HepG2 (cell line): ENCODE measurements around the gene DHRS13. TPM values are rescaled to one million over a fixed set of nuclear protein-coding genes. Genes with fewer than 3 reads are reported as not detected.

Experiments
- HDAC6 ChIP-seq: fragments of 200-600 bp; sonication (generic); IDR thresholded peaks from 2 replicates; pipeline ENCODE4 v1.7.0; 2017; ENCODE audit warnings: mild to moderate bottlenecking, antibody characterized with exemption, low read length, low read depth
- HOXD1 ChIP-seq: sonication (generic); formaldehyde crosslinking; IDR thresholded peaks from 2 replicates; pipeline ENCODE4 v1.5.0; 2020; ENCODE audit warnings: missing genetic modification reagents
- KLF12 ChIP-seq: sonication (generic); formaldehyde crosslinking; IDR thresholded peaks from 2 replicates; pipeline ENCODE4 v1.4.0; 2020; ENCODE audit warnings: missing genetic modification reagents, borderline replicate concordance
- MED1 ChIP-seq: sonication (generic); formaldehyde crosslinking; IDR thresholded peaks from 2 replicates; pipeline ENCODE4 v1.4.0; 2020; ENCODE audit warnings: missing genetic modification reagents
- PCBP1 ChIP-seq: fragments of 200-400 bp; formaldehyde crosslinking; IDR thresholded peaks from 2 replicates; pipeline ENCODE4 v1.6.1; 2017; ENCODE audit warnings: mild to moderate bottlenecking, low read depth, low read length, borderline replicate concordance
- SMARCE1 ChIP-seq: fragments of 450-650 bp; IDR thresholded peaks from 2 replicates; pipeline ENCODE4 v1.6.1; 2017; ENCODE audit warnings: borderline replicate concordance
- SSRP1 ChIP-seq: IDR thresholded peaks from 2 replicates; pipeline ENCODE4 v1.6.1; 2016; ENCODE audit warnings: control low read depth
- XBP1 ChIP-seq: sonication (generic); formaldehyde crosslinking; IDR thresholded peaks from 2 replicates; pipeline ENCODE4 v1.5.0; 2020; ENCODE audit warnings: missing genetic modification reagents
- ZC3H13 ChIP-seq: sonication (generic); formaldehyde crosslinking; IDR thresholded peaks from 2 replicates; pipeline ENCODE4 v1.8.1; 2023; ENCODE audit warnings: mild to moderate bottlenecking, missing genetic modification reagents, moderate library complexity
- ZFP41 ChIP-seq: sonication (generic); formaldehyde crosslinking; IDR thresholded peaks from 2 replicates; pipeline ENCODE4 v1.4.0; 2020; ENCODE audit warnings: mild to moderate bottlenecking, missing genetic modification reagents, borderline replicate concordance
- ZMYM4 ChIP-seq: sonication (generic); formaldehyde crosslinking; IDR thresholded peaks from 2 replicates; pipeline ENCODE4 v1.8.1; 2023; ENCODE audit warnings: mild to moderate bottlenecking, missing genetic modification reagents
- ZNF224 ChIP-seq: sonication (generic); formaldehyde crosslinking; IDR thresholded peaks from 2 replicates; pipeline ENCODE4 v1.5.0; 2020; ENCODE audit warnings: mild to moderate bottlenecking, missing genetic modification reagents
- ZNF296 ChIP-seq: sonication (generic); formaldehyde crosslinking; conservative IDR thresholded peaks from 2 replicates; pipeline ENCODE4 v1.5.0; 2020; ENCODE audit warnings: mild to moderate bottlenecking, missing genetic modification reagents
- polyA plus RNA-seq, 8 experiments: library from polyadenylated mRNA; depleted of rRNA in 3 of 8; stranded (reverse) in 7 of 8; unstranded in 1 of 8; fragments of >200 nt; fragmentation: Illumina TruSeq in 4 of 8; extraction: Trizol in 4 of 8; gene quantifications; 2 replicates each; pipeline versions ENCODE4 v1.2.1 to v1.2.3, GENCODE V29; 2011 to 2016; ENCODE audit warnings: low read depth in 4 of 8, missing spikeins in 1 of 8, mixed read lengths in 1 of 8; ENCODE audit not compliant: insufficient read depth in 1 of 8
- total RNA-seq, 5 experiments: library from RNA; depleted of rRNA; stranded (reverse); fragments of >200 nt; fragmentation: Illumina TruSeq; extraction: Trizol; gene quantifications; 2 replicates each; pipeline ENCODE4 v1.2.3, GENCODE V29; 2016; ENCODE audit warnings: low read depth in 1 of 5
- TF ChIP-seq, protein P1 (sequence below): IDR thresholded peaks from 2 replicates; pipeline ENCODE4 v1.6.1; 2012; ENCODE audit warnings: low read depth, low read length, improper control_type of control experiment
- TF ChIP-seq, protein P2 (sequence below): sonication (generic); formaldehyde crosslinking; IDR thresholded peaks from 2 replicates; pipeline ENCODE4 v1.8.1; 2023; ENCODE audit warnings: mild to moderate bottlenecking, missing genetic modification reagents
- TF ChIP-seq, protein P3 (sequence below): sonication (generic); formaldehyde crosslinking; IDR thresholded peaks from 2 replicates; pipeline ENCODE4 v1.4.0; 2020; ENCODE audit warnings: missing genetic modification reagents, borderline replicate concordance
- TF ChIP-seq, protein P4 (sequence below): sonication (generic); formaldehyde crosslinking; IDR thresholded peaks from 2 replicates; pipeline ENCODE4 v1.8.0; 2022; ENCODE audit warnings: low read depth, missing genetic modification reagents
- TF ChIP-seq, protein P5 (sequence below): IDR thresholded peaks from 2 replicates; pipeline ENCODE4 v1.6.1; 2016; ENCODE audit warnings: low read depth, control low read depth
- TF ChIP-seq, protein P6 (sequence below): sonication (generic); formaldehyde crosslinking; conservative IDR thresholded peaks from 2 replicates; pipeline ENCODE4 v1.4.0; 2020; ENCODE audit warnings: missing genetic modification reagents

The DHRS13 gene
- total and polyA plus RNA-seq, 2 of the 13 experiments (the other 11 are each of a cell fraction or from before 2014, with no cell fraction given), result 11.8 to 12.6 TPM

DNA sequence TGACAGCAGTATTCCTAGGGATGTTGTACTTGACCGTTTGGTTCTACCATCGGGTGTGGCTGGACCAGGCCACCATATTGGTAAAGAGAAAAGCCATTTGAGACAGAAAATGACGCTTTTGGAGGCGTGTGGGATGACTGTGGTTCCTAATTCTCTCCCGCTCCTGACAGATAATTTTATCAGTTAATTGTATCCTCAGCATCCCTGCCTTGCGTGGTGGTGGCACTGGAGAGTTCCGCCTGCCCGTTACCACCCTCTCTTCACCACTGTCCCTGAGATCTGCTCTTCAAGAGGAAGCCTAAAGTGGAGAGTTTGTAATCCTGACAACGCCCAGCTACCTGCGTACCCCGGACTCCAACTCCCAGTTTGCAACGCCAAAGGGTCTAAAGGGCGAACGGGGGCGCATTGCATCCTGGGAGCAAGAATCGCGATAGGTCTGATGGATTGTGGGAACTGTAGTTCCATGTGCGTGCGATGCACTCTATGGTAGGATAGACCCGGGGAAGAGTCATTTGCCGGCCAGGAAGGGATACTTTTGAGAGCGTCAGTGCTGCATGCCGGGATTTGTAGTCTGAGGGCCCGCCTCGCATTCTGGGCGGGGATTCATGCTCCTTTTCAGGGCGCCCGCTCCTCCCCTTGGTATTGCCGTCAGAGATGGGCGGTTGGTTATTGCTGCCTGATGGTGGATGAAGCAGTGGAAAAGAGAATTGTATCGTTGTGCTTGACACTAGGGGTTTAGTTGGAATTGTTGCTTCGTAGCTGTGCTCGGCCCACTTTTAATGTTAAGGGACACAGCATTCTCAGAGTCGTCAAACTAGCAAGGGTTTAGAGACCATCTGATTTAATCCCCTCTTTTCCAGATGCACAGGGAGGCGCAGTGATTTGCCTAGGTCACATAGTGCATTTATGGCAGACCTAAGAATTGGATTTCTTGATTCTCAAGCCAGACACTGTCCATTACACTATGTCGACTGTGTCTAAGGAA is 49.4 kb upstream of the DHRS13 start (continued):
- TF ChIP-seq, protein P1, sequence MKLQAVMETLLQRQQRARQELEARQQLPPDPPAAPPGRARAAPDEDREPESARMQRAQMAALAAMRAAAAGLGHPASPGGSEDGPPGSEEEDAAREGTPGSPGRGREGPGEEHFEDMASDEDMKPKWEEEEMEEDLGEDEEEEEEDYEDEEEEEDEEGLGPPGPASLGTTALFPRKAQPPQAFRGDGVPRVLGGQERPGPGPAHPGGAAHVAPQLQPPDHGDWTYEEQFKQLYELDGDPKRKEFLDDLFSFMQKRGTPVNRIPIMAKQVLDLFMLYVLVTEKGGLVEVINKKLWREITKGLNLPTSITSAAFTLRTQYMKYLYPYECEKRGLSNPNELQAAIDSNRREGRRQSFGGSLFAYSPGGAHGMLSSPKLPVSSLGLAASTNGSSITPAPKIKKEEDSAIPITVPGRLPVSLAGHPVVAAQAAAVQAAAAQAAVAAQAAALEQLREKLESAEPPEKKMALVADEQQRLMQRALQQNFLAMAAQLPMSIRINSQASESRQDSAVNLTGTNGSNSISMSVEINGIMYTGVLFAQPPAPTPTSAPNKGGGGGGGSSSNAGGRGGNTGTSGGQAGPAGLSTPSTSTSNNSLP, result peak; percentile 31; the same call in 1 of the 2 replicates
- TF ChIP-seq ZMYM4 (CRISPR knock-in tag) (0 out of 2 replicates have a peak, but pooled peaks have one; percentile 70), SMARCE1 (no peak), HDAC6 (no peak), ZNF224 (CRISPR knock-in tag) (0 out of 2 replicates have a peak, but pooled peaks have one; percentile 29), HOXD1 (no peak), XBP1 (CRISPR knock-in tag) (no peak), KLF12 (CRISPR knock-in tag) (peak; percentile 22; the same call in 1 of the 2 replicates), ZFP41 (no peak), PCBP1 (no peak), ZC3H13 (CRISPR knock-in tag) (peak; percentile 83; the same call in 1 of the 2 replicates), ZNF296 (no peak), MED1 (peak; percentile 26; the same call in 1 of the 2 replicates), SSRP1 (CRISPR knock-in tag) (0 out of 2 replicates have a peak, but pooled peaks have one; percentile 21)
- TF ChIP-seq, protein P2, sequence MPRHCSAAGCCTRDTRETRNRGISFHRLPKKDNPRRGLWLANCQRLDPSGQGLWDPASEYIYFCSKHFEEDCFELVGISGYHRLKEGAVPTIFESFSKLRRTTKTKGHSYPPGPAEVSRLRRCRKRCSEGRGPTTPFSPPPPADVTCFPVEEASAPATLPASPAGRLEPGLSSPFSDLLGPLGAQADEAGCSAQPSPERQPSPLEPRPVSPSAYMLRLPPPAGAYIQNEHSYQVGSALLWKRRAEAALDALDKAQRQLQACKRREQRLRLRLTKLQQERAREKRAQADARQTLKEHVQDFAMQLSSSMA (CRISPR knock-in tag), result peak; percentile 91; the same call in 1 of the 2 replicates
- TF ChIP-seq, protein P3, sequence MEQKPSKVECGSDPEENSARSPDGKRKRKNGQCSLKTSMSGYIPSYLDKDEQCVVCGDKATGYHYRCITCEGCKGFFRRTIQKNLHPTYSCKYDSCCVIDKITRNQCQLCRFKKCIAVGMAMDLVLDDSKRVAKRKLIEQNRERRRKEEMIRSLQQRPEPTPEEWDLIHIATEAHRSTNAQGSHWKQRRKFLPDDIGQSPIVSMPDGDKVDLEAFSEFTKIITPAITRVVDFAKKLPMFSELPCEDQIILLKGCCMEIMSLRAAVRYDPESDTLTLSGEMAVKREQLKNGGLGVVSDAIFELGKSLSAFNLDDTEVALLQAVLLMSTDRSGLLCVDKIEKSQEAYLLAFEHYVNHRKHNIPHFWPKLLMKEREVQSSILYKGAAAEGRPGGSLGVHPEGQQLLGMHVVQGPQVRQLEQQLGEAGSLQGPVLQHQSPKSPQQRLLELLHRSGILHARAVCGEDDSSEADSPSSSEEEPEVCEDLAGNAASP, result peak; percentile 66; the same call in 1 of the 2 replicates
- TF ChIP-seq, protein P4, sequence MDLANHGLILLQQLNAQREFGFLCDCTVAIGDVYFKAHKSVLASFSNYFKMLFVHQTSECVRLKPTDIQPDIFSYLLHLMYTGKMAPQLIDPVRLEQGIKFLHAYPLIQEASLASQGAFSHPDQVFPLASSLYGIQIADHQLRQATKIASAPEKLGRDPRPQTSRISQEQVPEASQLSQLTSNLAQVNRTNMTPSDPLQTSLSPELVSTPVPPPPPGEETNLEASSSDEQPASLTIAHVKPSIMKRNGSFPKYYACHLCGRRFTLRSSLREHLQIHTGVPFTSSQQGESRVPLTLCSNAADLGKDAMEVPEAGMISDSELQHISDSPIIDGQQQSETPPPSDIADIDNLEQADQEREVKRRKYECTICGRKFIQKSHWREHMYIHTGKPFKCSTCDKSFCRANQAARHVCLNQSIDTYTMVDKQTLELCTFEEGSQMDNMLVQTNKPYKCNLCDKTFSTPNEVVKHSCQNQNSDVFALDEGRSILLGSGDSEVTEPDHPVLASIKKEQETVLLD, result peak; percentile 75
- TF ChIP-seq, protein P5, sequence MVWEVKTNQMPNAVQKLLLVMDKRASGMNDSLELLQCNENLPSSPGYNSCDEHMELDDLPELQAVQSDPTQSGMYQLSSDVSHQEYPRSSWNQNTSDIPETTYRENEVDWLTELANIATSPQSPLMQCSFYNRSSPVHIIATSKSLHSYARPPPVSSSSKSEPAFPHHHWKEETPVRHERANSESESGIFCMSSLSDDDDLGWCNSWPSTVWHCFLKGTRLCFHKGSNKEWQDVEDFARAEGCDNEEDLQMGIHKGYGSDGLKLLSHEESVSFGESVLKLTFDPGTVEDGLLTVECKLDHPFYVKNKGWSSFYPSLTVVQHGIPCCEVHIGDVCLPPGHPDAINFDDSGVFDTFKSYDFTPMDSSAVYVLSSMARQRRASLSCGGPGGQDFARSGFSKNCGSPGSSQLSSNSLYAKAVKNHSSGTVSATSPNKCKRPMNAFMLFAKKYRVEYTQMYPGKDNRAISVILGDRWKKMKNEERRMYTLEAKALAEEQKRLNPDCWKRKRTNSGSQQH, result 0 out of 2 replicates have a peak, but pooled peaks have one; percentile 61
- TF ChIP-seq, protein P6, sequence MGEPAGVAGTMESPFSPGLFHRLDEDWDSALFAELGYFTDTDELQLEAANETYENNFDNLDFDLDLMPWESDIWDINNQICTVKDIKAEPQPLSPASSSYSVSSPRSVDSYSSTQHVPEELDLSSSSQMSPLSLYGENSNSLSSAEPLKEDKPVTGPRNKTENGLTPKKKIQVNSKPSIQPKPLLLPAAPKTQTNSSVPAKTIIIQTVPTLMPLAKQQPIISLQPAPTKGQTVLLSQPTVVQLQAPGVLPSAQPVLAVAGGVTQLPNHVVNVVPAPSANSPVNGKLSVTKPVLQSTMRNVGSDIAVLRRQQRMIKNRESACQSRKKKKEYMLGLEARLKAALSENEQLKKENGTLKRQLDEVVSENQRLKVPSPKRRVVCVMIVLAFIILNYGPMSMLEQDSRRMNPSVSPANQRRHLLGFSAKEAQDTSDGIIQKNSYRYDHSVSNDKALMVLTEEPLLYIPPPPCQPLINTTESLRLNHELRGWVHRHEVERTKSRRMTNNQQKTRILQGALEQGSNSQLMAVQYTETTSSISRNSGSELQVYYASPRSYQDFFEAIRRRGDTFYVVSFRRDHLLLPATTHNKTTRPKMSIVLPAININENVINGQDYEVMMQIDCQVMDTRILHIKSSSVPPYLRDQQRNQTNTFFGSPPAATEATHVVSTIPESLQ, result no peak
